Uterus (tissue), 4 donors: ENCODE data around the gene NAT9. TPM values are rescaled to one million over a fixed set of nuclear protein-coding genes. Genes with fewer than 3 reads are reported as not detected.
A peak's percentile ranks its signal among the peaks of the same experiment; 100 is the strongest.

Experiments used
- DNase-seq, 2 donors: peaks; one replicate each; pipeline ENCODE4 v3.0.0-alpha.2; 2019 to 2020
- H3K27ac ChIP-seq, 2 donors: fragments of 200-600 bp; sonication (generic); 1 replicate in 1 of 2; 2 replicates in 1 of 2; pipeline ENCODE4 v1.5.1; 2016 to 2018
- H3K27me3 ChIP-seq, 2 donors: fragments of 200-600 bp; sonication (generic); one replicate each; pipeline ENCODE4 v1.5.1; 2018 to 2019; ENCODE audit warnings: control low read depth in 1 of 2
- H3K36me3 ChIP-seq, 2 donors: fragments of 200-600 bp; sonication (generic); one replicate each; pipeline ENCODE4 v1.5.1; 2019; ENCODE audit warnings: control low read depth in 1 of 2
- H3K4me1 ChIP-seq, 2 donors: fragments of 200-600 bp; sonication (generic); one replicate each; pipeline ENCODE4 v1.5.1; 2018 to 2019; ENCODE audit warnings: control low read depth in 1 of 2
- H3K4me3 ChIP-seq, 2 donors: fragments of 200-600 bp; sonication (generic); 1 replicate in 1 of 2; 2 replicates in 1 of 2; pipeline ENCODE4 v1.5.1; 2018 to 2019; ENCODE audit warnings: mild to moderate bottlenecking in 1 of 2
- H3K9me3 ChIP-seq, 2 donors: fragments of 200-600 bp; sonication (generic); one replicate each; pipeline ENCODE4 v1.5.1; 2019; ENCODE audit warnings: control low read depth in 1 of 2
- POLR2A ChIP-seq, 2 donors: fragments of 450-650 bp; IDR thresholded peaks; one replicate each; pipeline ENCODE4 v1.6.1; 2016; ENCODE audit warnings: antibody characterized with exemption in 2 of 2, mild to moderate bottlenecking in 1 of 2, moderate library complexity in 1 of 2
- intact Hi-C: fragments of 100-400 bp; cut with DNase I; formaldehyde crosslinking; loops from one replicate; pipeline ENCODE4 v1.15.1; 2023; ENCODE audit warnings: low total_unique reads
- total RNA-seq, 4 donors: library from RNA; depleted of rRNA in 3 of 4; stranded (reverse); fragments of >200 nt in 3 of 4; gene quantifications; one replicate each; pipeline versions ENCODE4 v1.1.0 to v1.2.4, GENCODE V29; 2014 to 2023
- TF ChIP-seq, protein P1 (sequence below), 4 experiments: fragments of 200-600 bp in 2 of 4; fragments of 450-650 bp in 2 of 4; sonication (generic) in 2 of 4; IDR thresholded peaks; one replicate each; pipeline ENCODE4 v1.5.1; 2016 to 2019; ENCODE audit warnings: antibody characterized with exemption in 4 of 4, mild to moderate bottlenecking in 2 of 4, moderate library complexity in 1 of 4
- donor health status: DM: yes; HTN: yes; CAD: no.

Gene NAT9
- total RNA-seq, 4 donors from 2014 or later, result 5.4 to 53.3 (median 33.9) TPM

DNA sequence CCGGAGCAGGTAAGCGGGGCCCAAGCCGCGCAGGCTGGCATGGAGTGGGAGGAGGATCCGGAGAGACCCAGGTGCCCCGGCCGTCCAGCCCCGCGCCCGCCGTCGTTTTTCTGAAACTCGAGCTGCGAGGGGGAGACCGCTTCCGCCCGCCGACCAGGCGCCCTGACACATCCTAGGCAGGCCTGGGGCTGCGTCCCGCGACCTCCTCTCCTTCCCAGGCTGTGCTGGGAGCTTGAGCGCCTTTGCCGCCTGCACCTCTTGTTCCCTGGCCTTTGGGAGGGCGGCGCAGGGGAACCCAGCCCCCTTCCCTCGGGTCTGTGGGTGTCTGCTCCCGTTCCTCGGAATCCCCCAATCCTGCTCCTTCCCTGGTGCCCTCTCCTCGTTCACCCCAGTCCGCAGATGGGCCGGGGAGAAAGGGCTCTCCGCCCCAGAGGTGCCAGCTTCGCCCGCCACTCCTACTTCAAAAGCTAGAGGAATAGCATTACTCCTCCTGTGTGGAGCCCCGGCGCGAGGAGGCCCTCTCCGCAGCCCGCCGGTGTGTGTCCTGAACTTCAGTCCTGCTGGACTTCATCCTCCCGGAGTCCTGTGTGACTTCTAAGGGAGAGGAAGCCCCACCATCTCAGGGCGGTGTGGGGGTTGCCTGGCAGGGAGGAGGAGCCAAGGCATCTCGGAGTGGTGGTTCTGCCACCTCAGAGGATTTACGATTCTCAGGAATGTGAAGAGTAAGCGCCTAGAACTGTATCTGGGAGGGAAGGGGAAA is 26.7 kb downstream of the NAT9 start:
- intact Hi-C loops, result loop anchor here (10.0 kb wide), 2 partner anchors 115 to 205 kb away; no protein-coding TSS in a partner anchor
- H3K9me3 ChIP-seq, result no peaks in the 10 kb centered on the region
- TF ChIP-seq, protein P1, sequence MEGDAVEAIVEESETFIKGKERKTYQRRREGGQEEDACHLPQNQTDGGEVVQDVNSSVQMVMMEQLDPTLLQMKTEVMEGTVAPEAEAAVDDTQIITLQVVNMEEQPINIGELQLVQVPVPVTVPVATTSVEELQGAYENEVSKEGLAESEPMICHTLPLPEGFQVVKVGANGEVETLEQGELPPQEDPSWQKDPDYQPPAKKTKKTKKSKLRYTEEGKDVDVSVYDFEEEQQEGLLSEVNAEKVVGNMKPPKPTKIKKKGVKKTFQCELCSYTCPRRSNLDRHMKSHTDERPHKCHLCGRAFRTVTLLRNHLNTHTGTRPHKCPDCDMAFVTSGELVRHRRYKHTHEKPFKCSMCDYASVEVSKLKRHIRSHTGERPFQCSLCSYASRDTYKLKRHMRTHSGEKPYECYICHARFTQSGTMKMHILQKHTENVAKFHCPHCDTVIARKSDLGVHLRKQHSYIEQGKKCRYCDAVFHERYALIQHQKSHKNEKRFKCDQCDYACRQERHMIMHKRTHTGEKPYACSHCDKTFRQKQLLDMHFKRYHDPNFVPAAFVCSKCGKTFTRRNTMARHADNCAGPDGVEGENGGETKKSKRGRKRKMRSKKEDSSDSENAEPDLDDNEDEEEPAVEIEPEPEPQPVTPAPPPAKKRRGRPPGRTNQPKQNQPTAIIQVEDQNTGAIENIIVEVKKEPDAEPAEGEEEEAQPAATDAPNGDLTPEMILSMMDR (IDR thresholded peaks at IDR 0.05), result no peak
- no peak for TF ChIP-seq POLR2A (IDR thresholded peaks at IDR 0.05)
- peak overlapping the region; percentile 30 to 78 for H3K27ac ChIP-seq
- no peaks in the 10 kb centered on the region for H3K27me3 ChIP-seq
- peak overlapping the region; percentile 62 to 92 for H3K4me3 ChIP-seq
- H3K4me1 ChIP-seq, result no peaks in the 10 kb centered on the region
- no peak for DNase-seq
- no peaks in the 10 kb centered on the region for H3K36me3 ChIP-seq

DNA sequence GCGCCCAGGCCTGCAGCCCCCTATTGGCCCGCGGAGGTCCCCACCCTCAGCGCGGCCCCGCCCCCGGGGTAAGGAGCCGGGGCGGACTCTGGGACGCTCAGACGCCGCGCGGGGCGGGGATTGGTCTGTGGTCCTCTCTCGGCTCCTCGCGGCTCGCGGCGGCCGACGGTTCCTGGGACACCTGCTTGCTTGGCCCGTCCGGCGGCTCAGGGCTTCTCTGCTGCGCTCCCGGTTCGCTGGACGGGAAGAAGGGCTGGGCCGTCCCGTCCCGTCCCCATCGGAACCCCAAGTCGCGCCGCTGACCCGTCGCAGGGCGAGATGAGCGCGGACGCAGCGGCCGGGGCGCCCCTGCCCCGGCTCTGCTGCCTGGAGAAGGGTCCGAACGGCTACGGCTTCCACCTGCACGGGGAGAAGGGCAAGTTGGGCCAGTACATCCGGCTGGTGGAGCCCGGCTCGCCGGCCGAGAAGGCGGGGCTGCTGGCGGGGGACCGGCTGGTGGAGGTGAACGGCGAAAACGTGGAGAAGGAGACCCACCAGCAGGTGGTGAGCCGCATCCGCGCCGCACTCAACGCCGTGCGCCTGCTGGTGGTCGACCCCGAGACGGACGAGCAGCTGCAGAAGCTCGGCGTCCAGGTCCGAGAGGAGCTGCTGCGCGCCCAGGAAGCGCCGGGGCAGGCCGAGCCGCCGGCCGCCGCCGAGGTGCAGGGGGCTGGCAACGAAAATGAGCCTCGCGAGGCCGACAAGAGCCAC is 27.4 kb downstream of the NAT9 start, which contains the start of gene NHERF1:
Gene NHERF1 (plus strand): TSS at position 100 of the 750 bp plus-strand sequence. CDS start 219 bp downstream, at position 319.
- DNase-seq, result peak; percentile 85 to 88
- Histone ChIP-seq H3K27ac (peak within 1 kb of the TSS; percentile 30 to 78), H3K36me3 (no peaks in the 10 kb centered on the region), H3K4me3 (peak within 1 kb of the TSS; percentile 62 to 92), H3K4me1 (no peaks in the 10 kb centered on the region), H3K9me3 (no peaks in the 10 kb centered on the region), H3K27me3 (no peaks in the 10 kb centered on the region)
- TF ChIP-seq POLR2A (IDR thresholded peaks at IDR 0.05), result peak; percentile 95
- TF ChIP-seq, protein P1 (IDR thresholded peaks at IDR 0.05), result peak in 1 of 4 experiments; percentile 6
- intact Hi-C loops, result loop anchor here (10.0 kb wide), 2 partner anchors 116 to 206 kb away; no protein-coding TSS in a partner anchor

DNA sequence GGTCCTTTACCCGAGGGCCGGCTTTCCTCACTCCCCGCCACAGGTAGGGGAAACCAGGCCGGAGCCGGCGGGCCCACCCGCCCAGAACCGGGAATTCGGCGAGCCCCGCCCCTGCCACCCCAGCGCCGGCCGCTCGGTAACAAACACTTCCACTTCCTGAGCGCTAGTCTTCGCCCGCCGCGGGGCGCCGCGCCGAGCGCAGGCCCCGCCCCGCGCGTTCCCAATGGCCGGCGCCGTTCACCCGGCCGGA is 27.9 kb downstream of the NAT9 start:
- no peak for DNase-seq
- Histone ChIP-seq H3K27ac (peak overlapping the region; percentile 30 to 55), H3K4me3 (peak overlapping the region; percentile 26 to 92), H3K36me3 (no peaks in the 10 kb centered on the region), H3K27me3 (no peaks in the 10 kb centered on the region), H3K9me3 (no peaks in the 10 kb centered on the region), H3K4me1 (no peaks in the 10 kb centered on the region)
- TF ChIP-seq POLR2A (IDR thresholded peaks at IDR 0.05), result no peak
- TF ChIP-seq, protein P1 (IDR thresholded peaks at IDR 0.05), result peak in 3 of 4 experiments; percentile 3 to 36 (median 36)
- intact Hi-C loops, result loop anchor here (10.0 kb wide), 2 partner anchors 117 to 207 kb away; no protein-coding TSS in a partner anchor

DNA sequence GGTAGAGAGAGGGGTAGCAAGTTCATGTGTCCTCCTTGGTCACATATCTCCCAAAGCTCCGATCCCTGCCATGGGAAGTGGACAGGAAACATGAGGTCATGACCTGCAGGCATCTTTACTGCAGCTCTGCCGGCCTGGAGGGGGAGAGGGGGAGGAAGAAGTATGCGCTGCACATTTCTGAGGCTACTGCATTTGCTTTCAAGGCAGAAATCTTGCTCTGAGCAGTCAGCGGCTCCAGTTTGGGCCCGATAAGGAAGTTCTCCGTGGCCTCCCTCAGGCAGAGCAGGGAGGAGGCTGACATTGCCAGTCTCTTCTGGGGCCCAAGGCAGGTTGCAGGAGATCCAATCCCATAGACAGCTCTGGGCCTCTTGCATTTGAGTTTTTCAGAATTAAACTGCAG is 29.2 kb downstream of the NAT9 start:
- H3K36me3 ChIP-seq, result no peaks in the 10 kb centered on the region
- H3K27ac ChIP-seq, result peak overlapping the region in 1 of 2 donors; percentile 55
- H3K4me1 ChIP-seq, result no peaks in the 10 kb centered on the region
- intact Hi-C loops, result loop anchor here (10.0 kb wide), 2 partner anchors 118 to 208 kb away; no protein-coding TSS in a partner anchor
- H3K4me3 ChIP-seq, result no peak overlapping the region
- no peaks in the 10 kb centered on the region for H3K27me3 ChIP-seq
- no peak for TF ChIP-seq POLR2A (IDR thresholded peaks at IDR 0.05)
- TF ChIP-seq, protein P1 (IDR thresholded peaks at IDR 0.05), result no peak
- DNase-seq, result no peak
- H3K9me3 ChIP-seq, result no peaks in the 10 kb centered on the region
